Measurements from ENCODE around the gene ZNF345. TPM values are rescaled to one million over a fixed set of nuclear protein-coding genes. Genes with fewer than 3 reads are reported as not detected.

The ZNF345 gene
- total and polyA plus RNA-seq, 9 of the 15 experiments (the other 6 are each of a cell fraction or from before 2014, with no cell fraction given), result 0.38 to 1.6 (median 0.65) TPM

GRCh38 chr19:36821758-36822157 is 28.9 kb upstream of the ZNF345 start:
- 0 out of 2 replicates have a peak, but pooled peaks cover 2% of the 10 kb centered on the region for H3K9me3 ChIP-seq (replicated peaks; ENCODE audit: control insufficient read depth, insufficient read depth, low read depth, low read length)
- BruUV-seq (replicated peaks), result no TSS peak
- in situ Hi-C loops (cut with MboI), result no loop called here
- H3K27ac ChIP-seq (ENCODE audit: extremely low read depth, low read depth, low read length), result no peak overlapping the region
- no peak overlapping the region for H3K4me2 ChIP-seq (ENCODE audit: insufficient read depth, low read length)
- H3K27me3 ChIP-seq (ENCODE audit: control insufficient read depth in 2 of 2, insufficient read depth in 2 of 2, low read length in 2 of 2), result no peaks in the 10 kb centered on the region
- ATAC-seq (no peak), FAIRE-seq (no peak), DNase-seq (ENCODE audit: extremely low read depth in 1 of 4, low spot score in 3 of 4) (no peak)
- H3K4me3 ChIP-seq, result no peak overlapping the region
- WGBS (ENCODE audit: insufficient coverage, low coverage, missing lambda C conversion rate), result 2% methylated on average over 5 of the region's 5 CpGs
- no peaks in the 10 kb centered on the region for H3K36me3 ChIP-seq (ENCODE audit: control insufficient read depth, insufficient read depth, low read length)
- intact Hi-C loops (cut with micrococcal nuclease), result no loop called here
- H3K9ac ChIP-seq (ENCODE audit: insufficient read depth in 1 of 2, low read depth in 2 of 2, low read length in 2 of 2), result no peak overlapping the region
- H3K79me2 ChIP-seq (ENCODE audit: control insufficient read depth, insufficient read depth, low read length), result no peaks in the 10 kb centered on the region
- H2AFZ ChIP-seq (ENCODE audit: low read depth, low read length), result no peak overlapping the region
- TF ChIP-seq CBX3 (IDR thresholded peaks at IDR 0.05; ENCODE audit: borderline replicate concordance in 1 of 2, low read length in 2 of 2) (no peak), HCFC1 (IDR thresholded peaks at IDR 0.05; ENCODE audit: low read depth, low read length) (no peak), PTBP1 (IDR thresholded peaks at IDR 0.05; ENCODE audit: low read depth, low read length) (no peak), PKNOX1 (IDR thresholded peaks at IDR 0.05) (no peak), TCF3 (CRISPR knock-in tag; IDR thresholded peaks at IDR 0.05) (no peak), TOE1 (IDR thresholded peaks at IDR 0.05; ENCODE audit: borderline replicate concordance) (no peak), TOE1 (CRISPR knock-in tag; IDR thresholded peaks at IDR 0.05; ENCODE audit: borderline replicate concordance, low read depth) (no peak), MECOM (CRISPR knock-in tag; IDR thresholded peaks at IDR 0.05) (no peak), NFE2 (IDR thresholded peaks at IDR 0.05; ENCODE audit: low read depth) (no peak), ZNF444 (CRISPR knock-in tag; IDR thresholded peaks at IDR 0.05) (no peak), CHD4 (IDR thresholded peaks at IDR 0.05; ENCODE audit: insufficient read depth, insufficient replicate concordance, low read depth, low read length, poor library complexity, severe bottlenecking) (no peak), ZNF644 (tag; IDR thresholded peaks at IDR 0.05; ENCODE audit: low read depth) (no peak), ZNF24 (IDR thresholded peaks at IDR 0.05) (no peak), TRIM24 (IDR thresholded peaks at IDR 0.05) (no peak), HMGXB4 (CRISPR knock-in tag; IDR thresholded peaks at IDR 0.05) (no peak)
- ChIA-PET POLR2A (no interaction called here), CTCF (ENCODE audit: low intra/inter-chr PET ratio) (no interaction called here)
- no peaks in the 10 kb centered on the region for H3K9me1 ChIP-seq (ENCODE audit: control insufficient read depth, insufficient read depth, low read length)
- H4K20me1 ChIP-seq (replicated peaks; ENCODE audit: control insufficient read depth, insufficient read depth, low read length), result no peaks in the 10 kb centered on the region
- no peaks in the 10 kb centered on the region for H3K4me1 ChIP-seq (replicated peaks in 1 of 2; ENCODE audit: control insufficient read depth in 2 of 2, insufficient read depth in 2 of 2, low read length in 2 of 2)

Measured in K562 (cell line).